ENCODE results near the gene SLC9A9.

GRCh38 chr3:143822798-143823197 is 25.5 kb downstream of the SLC9A9 start:
- no peak for TF ChIP-seq CTCF (IDR thresholded peaks at IDR 0.05)
- no peak for TF ChIP-seq EZH2 (IDR thresholded peaks at IDR 0.05)
- TF ChIP-seq EZH2phosphoT487 (IDR thresholded peaks at IDR 0.05), result no peak

Data from neural progenitor cell (in vitro differentiated cells).